Large intestine (tissue), 3 donors: ENCODE data around the gene APCDD1. TPM values are rescaled to one million over a fixed set of nuclear protein-coding genes. Genes with fewer than 3 reads are reported as not detected.

Source experiments
- DNase-seq, 2 donors: peaks; one replicate each; pipeline versions ENCODE4 v3.0.0 to v3.0.0-alpha.2; 2013
- H3K27ac ChIP-seq: one replicate; pipeline ENCODE4 v1.5.1; 2013; ENCODE audit warnings: low read length
- H3K27me3 ChIP-seq: 2 replicates; pipeline ENCODE4 v1.6.1; 2013; ENCODE audit warnings: low read length; ENCODE audit not compliant: control insufficient read depth, insufficient read depth
- H3K36me3 ChIP-seq: 2 replicates; pipeline ENCODE4 v1.6.1; 2013; ENCODE audit warnings: low read length; ENCODE audit not compliant: control insufficient read depth, insufficient read depth
- H3K4me1 ChIP-seq: one replicate; pipeline ENCODE4 v1.6.1; 2013; ENCODE audit warnings: low read length; ENCODE audit not compliant: control insufficient read depth, insufficient read depth
- H3K4me3 ChIP-seq: one replicate; pipeline ENCODE4 v1.5.1; 2013; ENCODE audit warnings: low read length
- H3K9me3 ChIP-seq: one replicate; pipeline ENCODE4 v1.6.1; 2013; ENCODE audit warnings: mild to moderate bottlenecking, low read depth, low read length, moderate library complexity; ENCODE audit not compliant: control insufficient read depth
- WGBS: methylation state at CpG from one replicate; pipeline ENCODE4 v1.1.5; 2013; ENCODE audit warnings: low lambda C conversion rate; ENCODE audit not compliant: insufficient coverage; 5-methylcytosine and 5-hydroxymethylcytosine counted together
- polyA plus RNA-seq: library from polyadenylated mRNA; unstranded; fragments of 120-200 nt; gene quantifications from one replicate; pipeline ENCODE4 v1.2.1, GENCODE V29; 2013

The APCDD1 gene
- polyA plus RNA-seq, 1 donor: 4.1 TPM

DNA sequence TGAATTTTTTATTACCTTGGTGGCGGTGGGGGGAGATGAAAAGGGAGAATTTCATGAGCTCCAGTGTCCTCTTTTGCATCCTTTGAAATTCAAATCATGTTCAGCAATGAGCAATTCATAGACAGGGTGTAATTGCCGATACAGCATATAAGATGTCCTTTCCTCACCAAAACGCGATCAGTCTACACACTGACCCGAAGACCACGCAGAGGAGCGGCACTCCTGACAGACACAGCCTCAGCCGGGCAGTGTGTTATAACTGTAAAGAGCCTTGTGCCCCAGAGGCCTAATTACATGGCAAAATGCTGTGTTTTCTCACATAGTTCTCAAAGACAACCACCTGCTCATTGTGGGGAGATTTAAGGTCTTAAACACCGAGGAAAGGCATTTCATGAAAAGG lies 38.4 kb upstream of the APCDD1 start:
- DNase-seq: no peak
- Histone ChIP-seq H3K9me3 (no peaks in the 10 kb centered on the region), H3K27ac (no peak overlapping the region), H3K4me3 (no peak overlapping the region), H3K27me3 (no peaks in the 10 kb centered on the region), H3K36me3 (no peaks in the 10 kb centered on the region), H3K4me1 (no peaks in the 10 kb centered on the region)
- WGBS: no CpG with 5 or more reads among the region's 9 CpGs

DNA sequence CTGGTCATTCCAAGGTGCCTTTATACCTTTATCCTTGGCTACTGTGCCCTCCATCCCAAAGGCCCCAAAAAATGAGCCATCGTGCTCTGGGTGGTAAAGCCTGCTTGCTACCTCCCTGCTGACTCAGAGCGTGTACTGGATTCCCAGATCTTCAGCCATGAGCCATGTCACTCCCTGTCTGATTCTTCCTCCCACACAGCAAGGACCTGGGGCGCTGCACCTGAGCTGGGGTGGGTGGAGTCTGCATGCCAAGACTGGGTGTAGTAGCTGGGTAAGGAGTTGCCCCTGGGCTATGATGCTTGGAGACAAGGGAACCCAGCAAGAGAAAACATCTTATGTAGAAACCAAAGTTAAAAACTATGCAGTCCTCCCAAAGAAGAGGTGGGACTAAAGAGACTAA lies 37.2 kb upstream of the APCDD1 start:
- Histone ChIP-seq H3K27me3 (no peaks in the 10 kb centered on the region), H3K4me3 (no peak overlapping the region), H3K4me1 (no peaks in the 10 kb centered on the region), H3K27ac (no peak overlapping the region), H3K9me3 (no peaks in the 10 kb centered on the region), H3K36me3 (no peaks in the 10 kb centered on the region)
- WGBS: no CpG with 5 or more reads among the region's 3 CpGs
- no peak for DNase-seq

DNA sequence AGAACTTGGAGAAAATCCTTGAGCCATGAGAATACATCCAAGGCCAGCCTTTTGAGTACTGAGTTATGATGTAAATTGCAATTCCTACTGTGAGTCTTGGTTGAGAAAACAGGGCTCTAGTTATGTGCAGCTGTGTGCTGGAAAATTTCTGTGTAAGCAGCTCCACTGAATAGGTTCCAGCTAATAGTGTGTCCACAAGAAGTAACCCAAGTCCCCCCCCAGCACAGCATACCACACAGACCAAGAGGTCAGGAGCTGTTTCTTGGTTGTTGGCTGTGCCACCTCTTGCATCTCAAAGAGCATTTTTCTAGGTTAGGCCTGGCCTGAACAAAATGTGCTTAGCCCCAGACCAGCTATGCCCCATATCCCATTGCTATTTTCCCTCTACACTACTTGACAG lies 36.8 kb upstream of the APCDD1 start:
- H3K4me3 ChIP-seq: no peak overlapping the region
- no peaks in the 10 kb centered on the region for H3K36me3 ChIP-seq
- H3K27me3 ChIP-seq: no peaks in the 10 kb centered on the region
- H3K9me3 ChIP-seq: no peaks in the 10 kb centered on the region
- no peaks in the 10 kb centered on the region for H3K4me1 ChIP-seq
- DNase-seq: no peak
- H3K27ac ChIP-seq: no peak overlapping the region

DNA sequence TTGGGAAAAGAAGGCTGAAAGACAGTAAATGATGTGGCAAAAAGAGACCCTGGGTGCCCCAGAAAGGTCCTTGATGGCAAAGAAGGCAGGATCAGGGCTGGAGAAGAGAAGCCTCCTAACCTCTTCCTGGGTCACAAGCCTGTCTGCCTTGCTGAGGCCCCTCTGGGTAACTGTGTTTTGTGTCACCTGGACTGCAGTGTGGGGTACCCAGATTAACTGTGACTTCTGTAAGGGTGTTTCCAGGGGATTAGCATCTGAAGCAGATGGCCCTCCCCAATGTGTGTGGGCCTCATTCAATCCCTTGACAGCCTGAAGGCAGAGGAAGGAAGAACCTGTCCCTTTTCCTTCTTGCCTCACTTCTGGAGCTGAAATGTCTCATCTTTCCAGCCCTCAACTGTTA lies 35.6 kb upstream of the APCDD1 start:
- Histone ChIP-seq H3K9me3 (no peaks in the 10 kb centered on the region), H3K4me3 (no peak overlapping the region), H3K4me1 (no peaks in the 10 kb centered on the region), H3K36me3 (no peaks in the 10 kb centered on the region), H3K27ac (no peak overlapping the region), H3K27me3 (no peaks in the 10 kb centered on the region)
- DNase-seq: no peak

DNA sequence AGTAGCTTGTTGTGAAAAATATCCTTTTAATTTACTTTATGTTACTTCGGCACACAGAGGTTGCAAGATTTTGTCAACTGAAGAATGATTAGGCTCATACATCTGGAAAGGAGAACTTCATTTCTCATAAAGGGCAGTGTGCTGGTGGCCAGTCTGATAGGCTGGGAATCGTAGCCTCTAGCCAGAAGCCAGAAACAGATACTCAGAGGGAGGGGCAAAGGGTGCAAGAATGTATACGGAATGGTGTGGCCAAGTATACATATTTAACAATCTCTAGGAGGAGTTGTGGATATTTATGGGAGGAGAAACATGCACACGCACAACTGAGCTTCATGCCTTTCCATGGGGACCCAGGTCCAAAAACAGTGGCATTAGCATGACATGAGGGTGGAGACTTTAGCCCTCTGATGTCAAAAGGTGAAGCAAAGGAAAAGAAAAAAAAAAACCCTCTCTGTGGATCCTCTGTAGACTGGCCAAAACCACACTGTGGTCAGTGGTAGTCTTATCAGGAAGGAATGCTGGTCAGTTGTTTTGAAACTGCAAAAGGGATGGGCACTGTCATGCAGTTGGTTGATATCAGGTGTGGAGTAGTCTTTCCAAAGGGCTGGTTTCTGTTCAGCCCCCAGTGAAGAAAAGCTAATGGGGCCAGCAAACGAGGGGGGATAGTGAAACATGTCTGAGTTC lies 34.9 kb upstream of the APCDD1 start:
- Histone ChIP-seq H3K36me3 (no peaks in the 10 kb centered on the region), H3K9me3 (no peaks in the 10 kb centered on the region), H3K27me3 (no peaks in the 10 kb centered on the region), H3K4me1 (no peaks in the 10 kb centered on the region), H3K27ac (no peak overlapping the region), H3K4me3 (no peak overlapping the region)
- no peak for DNase-seq
- WGBS: 63% methylated on average over 2 of the region's 5 CpGs

DNA sequence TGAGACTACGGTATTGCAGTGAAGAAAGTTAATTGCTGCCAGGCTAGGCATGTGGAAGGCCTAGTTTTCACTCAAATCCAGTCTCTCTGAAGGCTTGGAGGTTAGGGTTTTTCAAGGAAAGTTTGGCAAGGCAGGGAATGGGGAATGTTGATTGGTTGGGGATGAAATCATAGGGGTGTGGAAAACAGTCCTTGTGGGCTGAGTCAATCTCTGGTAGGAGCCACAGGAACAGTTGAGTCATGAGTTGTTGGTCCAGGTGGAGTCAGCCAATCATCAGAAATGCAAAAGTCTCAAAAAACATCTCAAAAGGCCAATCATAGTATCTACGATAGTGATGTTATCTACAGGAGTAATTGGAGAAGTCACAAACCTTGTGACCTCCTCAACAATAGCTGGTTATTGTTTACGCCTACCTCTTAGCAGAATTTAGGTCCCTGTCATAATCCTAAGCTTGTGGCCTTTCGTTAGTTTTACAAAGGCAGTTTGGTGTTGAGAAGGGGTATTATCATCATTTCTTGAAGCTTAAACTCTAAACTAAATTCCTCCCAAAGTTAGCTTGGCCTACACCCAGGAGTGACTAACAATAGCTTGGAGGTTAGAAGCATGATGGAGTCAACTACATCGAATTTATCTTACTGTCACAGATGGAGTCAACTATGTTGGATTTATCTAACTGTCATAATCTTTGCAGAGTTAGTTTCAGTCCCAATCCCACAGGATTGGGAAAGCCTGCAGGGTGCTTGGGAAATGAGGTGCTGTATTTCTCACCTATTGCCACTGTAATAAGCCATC lies 33.7 kb upstream of the APCDD1 start:
- no peak overlapping the region for H3K4me3 ChIP-seq
- no peaks in the 10 kb centered on the region for H3K27me3 ChIP-seq
- H3K4me1 ChIP-seq: no peaks in the 10 kb centered on the region
- DNase-seq: no peak
- no peak overlapping the region for H3K27ac ChIP-seq
- H3K36me3 ChIP-seq: no peaks in the 10 kb centered on the region
- no peaks in the 10 kb centered on the region for H3K9me3 ChIP-seq
- WGBS: no CpG with 5 or more reads among the region's 5 CpGs

DNA sequence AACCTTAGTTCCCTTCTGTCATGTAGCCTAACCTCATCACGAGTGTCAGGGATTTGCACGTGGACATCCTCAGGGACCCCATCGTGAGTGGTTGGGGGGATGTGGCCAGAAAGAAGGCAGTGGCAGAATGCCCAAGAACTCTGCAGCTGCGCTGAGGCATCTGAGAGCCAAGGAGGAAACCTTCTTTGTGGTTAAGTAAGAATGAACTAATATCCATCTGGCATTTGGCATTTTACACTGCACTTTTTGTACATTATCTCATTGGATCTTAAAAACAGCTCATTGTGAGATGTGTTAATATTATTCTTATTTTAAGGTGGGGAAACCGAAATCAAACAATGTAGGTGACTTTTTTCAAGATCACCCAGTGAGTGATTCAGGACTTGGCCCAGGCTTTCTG lies 32.6 kb upstream of the APCDD1 start:
- WGBS: 67% methylated on average over 1 of the region's 5 CpGs

DNA sequence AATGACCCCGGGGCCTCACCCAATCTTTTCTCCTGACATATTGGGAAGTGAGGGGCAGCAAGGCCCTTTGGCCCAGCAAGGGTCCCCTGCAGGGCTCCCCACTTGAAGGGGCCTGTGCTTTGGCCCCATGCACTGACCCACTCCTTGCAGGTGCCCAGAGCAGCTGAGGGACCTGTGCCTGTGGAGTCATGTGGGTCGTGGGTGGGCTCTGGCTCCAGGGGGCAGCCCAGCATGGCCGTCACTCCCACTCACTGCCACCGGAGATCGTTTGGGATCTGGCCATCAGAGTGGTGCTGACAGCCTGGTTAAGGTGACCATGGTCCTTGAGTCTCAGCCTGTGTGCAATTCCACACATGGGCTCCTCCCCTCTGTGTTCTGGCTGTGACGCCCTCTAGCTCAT lies 31.7 kb upstream of the APCDD1 start:
- Histone ChIP-seq H3K27ac (no peak overlapping the region), H3K4me3 (no peak overlapping the region), H3K36me3 (no peaks in the 10 kb centered on the region), H3K9me3 (no peaks in the 10 kb centered on the region), H3K4me1 (no peaks in the 10 kb centered on the region), H3K27me3 (no peaks in the 10 kb centered on the region)
- no peak for DNase-seq
- no CpG with 5 or more reads among the region's 6 CpGs for WGBS

More for the DNA sequence above, 32.6 kb upstream of the APCDD1 start:
- DNase-seq: no peak
- Histone ChIP-seq H3K36me3 (no peaks in the 10 kb centered on the region), H3K27ac (no peak overlapping the region), H3K9me3 (no peaks in the 10 kb centered on the region), H3K27me3 (no peaks in the 10 kb centered on the region), H3K4me3 (no peak overlapping the region), H3K4me1 (no peaks in the 10 kb centered on the region)

DNA sequence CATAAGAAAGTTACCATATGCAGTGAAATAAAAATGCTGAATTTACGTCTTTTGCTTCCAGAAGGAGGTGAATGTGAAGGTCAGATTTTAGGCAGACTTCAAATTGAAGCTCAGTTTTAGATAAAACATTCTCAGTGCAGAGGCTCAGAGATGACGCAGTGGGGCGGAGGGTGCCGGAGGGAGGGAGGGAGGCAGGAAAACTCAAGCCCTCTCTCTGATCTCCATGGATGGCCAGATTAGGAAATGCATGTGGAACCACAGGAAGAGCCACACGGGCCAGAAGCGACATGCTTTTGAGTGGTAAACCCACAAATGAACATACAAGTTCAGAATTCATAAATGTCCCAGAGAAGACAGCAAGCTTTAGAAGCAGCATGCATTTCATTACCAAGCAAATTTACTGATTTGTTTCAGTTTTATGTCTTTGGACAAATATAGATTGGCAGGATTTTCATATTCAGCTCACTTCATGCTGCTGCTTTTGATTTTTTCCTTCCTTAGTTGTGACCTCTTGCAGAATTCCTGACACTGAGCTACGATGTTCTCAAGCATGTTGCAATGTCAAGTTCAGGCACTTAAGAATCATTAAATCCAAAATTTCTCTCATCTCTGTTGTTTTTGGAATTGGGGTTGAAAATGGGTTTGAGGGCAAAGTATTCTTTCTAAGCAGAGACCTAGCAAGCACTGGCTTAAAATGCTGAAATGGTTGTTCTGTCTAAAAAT lies 29.7 kb upstream of the APCDD1 start:
- Histone ChIP-seq H3K27ac (no peak overlapping the region), H3K36me3 (no peaks in the 10 kb centered on the region), H3K4me1 (no peaks in the 10 kb centered on the region), H3K27me3 (no peaks in the 10 kb centered on the region), H3K9me3 (no peaks in the 10 kb centered on the region), H3K4me3 (no peak overlapping the region)
- no CpG with 5 or more reads among the region's 7 CpGs for WGBS
- no peak for DNase-seq

DNA sequence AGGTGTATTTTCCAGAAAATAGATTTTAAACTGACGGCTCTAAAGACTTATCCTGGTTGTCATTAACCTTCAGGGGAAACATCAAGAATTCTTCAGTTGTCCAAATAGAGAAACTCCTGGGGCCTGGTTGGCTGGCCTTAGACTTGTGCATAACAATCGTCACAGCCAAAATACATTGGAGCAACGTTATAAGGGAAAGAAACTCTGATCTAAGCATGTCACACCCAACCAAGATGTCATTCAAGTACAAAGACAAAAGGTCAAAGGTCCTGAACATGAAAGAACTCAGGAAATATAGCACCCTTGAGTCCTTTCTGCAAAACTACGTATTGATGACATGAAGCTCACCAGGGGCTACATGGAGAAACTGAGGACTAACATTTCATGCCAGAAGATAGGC lies 23.8 kb upstream of the APCDD1 start:
- H3K4me1 ChIP-seq: no peaks in the 10 kb centered on the region
- no peak for DNase-seq
- no peak overlapping the region for H3K27ac ChIP-seq
- H3K4me3 ChIP-seq: no peak overlapping the region
- H3K27me3 ChIP-seq: no peaks in the 10 kb centered on the region
- H3K9me3 ChIP-seq: no peaks in the 10 kb centered on the region
- WGBS: no CpG with 5 or more reads among the region's 4 CpGs
- H3K36me3 ChIP-seq: no peaks in the 10 kb centered on the region
